ENCODE measurements around the gene ADORA1.

Gene ADORA1

DNA sequence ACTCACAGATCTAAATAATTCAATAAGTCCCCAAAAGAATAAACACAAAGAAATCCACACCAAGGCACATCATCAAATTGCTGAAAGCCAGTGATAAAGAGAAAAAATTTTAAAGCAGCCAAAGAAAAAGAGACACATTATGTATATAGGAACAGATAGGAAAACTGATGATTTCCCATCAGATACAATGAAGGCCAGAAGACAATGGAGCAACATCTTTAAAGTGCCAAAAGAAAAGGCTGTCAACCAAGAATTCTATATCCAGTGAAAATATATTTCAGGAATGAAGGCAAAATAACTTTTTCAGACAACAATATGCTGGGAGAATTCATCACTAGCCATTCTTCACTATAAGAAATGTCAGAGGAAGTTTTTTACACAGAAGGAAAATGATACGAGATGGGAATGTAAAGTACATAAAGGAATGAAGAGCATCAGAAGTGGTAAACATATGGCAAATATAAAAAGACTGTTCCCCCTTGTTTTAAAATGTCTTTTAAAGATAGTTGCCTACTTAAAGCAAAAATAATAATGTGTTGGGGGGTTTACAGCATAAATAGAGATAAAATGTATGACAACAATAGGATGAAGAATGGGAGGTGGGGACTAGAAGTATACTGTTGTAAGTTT lies 32.4 kb upstream of the ADORA1 start:
- DNase-seq, result no peak

DNA sequence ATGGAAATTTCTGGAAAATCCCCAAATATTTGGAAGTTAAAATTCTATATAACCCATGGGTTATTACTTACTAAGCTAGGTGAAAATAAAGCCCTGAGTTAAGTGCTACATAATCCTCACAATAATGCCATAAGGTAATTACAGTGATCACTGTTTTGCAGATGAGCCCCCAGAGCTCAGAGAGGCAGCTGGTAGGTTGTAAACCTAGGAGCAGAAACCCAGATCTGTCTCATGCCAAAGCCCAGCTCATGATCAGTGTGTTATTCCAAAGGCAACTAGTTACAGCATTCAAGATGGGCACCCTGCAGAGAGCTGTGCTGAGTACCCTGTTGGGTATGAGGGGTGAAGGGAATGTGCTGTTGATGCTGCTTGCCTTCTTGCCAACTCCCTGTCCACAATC lies 31.0 kb upstream of the ADORA1 start:
- no peak for DNase-seq

DNA sequence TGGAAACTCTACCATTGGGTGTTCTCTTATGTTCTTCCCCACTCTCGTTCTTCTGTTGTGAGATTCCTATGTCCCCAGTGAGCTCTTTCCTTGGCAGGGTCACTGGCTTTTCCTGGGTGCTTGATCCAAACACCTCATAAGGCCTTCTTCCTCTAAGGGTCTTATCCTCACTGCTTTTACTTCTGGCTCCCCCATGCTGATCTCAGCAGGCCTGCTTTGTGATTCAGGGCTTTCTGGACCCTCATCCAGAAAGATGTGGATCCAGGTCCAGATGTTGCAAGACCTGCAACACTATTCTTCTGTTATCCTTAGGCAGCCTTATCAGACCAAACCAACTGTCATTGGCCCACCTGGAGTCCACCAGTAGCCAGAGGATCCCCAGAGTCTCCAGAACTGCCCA lies 30.5 kb upstream of the ADORA1 start:
- no peak for DNase-seq

DNA sequence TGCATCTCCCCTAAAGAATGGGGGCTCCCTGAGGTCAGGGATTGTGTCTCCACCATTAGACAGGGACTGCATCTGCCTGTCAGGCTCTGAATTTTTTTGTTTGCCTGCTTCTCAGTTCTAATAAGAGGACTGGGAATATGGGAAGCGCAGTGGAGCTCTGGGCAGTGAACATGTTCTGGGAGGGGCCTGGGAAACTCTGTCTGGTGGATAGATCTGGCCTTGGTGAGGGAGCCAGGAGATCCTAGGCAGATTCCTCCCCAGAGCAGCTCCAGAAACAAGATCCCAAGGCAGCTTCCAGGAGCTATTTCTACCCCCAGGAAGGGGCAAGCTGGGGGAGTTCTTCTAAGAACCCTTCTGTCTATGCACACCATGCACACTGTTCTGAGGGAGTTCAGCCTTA lies 29.1 kb upstream of the ADORA1 start:
- no peak for DNase-seq

DNA sequence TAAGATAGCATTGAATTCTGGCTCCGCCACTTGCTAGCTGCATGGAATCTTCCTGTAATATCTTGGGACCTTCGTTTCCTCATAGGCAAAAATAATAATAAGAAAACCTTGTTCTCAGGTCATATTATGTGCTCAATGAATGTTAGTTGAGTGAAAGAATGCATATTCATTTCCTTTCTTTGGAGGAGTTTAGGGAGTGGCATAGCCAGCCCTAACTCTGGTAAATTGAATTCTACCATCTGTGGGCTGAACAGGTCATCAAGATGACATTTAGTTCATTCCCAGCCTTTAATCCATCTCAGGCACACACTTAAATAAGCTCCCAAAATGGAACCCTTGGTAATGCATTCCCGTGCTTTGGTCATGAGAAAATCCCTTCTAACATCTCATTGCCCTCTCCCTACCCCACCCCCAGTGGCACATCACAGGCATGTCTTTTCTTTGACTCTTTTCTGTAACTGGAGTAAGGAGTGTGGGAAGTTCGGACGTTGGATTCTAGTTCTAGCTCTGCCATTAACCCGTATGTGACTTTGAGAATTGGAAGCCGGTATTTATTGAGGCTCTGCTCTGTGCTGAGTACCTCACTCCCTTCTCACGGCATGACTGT lies 28.5 kb upstream of the ADORA1 start:
- DNase-seq, result no peak

DNA sequence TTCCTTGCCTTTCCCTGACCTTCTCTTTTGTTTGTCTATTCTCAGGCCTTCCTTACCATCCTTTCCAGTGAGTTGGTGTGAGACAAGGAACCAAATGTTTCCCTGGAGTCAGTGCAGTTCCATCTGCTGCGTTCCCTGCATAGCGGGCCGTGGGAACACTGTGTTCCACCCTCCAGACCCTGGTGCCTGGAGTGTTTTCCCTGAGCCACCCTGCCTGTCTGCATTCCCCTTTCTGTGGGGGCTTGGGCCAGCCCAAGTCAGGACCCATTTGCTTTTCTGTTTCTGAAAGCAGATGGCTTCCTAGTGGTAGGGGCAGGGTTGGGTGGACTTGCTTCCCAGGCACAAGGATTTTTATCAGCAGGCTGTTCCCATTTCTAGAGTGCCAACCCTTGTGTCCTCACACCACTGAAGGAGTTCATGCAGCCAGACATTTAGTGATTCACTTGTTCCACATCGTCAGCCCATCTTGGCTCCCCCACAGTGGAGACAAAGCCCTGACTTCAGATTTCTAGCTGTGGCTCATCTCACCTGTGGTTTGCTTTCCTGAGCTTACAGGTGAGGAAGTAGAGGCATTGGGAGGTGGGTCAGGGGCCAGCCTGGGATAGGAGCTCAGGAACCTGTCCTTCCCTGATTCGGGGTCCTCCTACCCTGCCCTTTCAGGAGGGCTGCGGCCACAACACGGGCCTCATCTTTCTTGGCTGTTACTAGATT lies 27.6 kb upstream of the ADORA1 start:
- DNase-seq, result no peak

DNA sequence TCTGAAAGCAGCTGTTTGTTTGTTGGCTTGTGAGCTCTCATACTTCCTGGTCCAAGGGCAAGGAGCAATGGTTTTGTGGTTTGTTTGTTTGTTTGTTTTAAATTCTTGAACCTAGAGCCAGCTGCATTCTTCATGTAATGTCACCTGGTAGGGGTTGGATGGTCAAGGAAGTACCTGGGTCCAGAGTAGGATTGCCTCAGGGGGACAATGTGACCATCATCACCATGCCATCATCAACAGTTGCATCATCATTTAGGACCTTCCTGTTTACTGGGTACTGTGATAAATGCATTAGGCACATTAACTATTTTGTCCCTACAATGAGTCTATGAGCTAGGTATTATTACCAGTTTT lies 27.0 kb upstream of the ADORA1 start:
- DNase-seq, result no peak

DNA sequence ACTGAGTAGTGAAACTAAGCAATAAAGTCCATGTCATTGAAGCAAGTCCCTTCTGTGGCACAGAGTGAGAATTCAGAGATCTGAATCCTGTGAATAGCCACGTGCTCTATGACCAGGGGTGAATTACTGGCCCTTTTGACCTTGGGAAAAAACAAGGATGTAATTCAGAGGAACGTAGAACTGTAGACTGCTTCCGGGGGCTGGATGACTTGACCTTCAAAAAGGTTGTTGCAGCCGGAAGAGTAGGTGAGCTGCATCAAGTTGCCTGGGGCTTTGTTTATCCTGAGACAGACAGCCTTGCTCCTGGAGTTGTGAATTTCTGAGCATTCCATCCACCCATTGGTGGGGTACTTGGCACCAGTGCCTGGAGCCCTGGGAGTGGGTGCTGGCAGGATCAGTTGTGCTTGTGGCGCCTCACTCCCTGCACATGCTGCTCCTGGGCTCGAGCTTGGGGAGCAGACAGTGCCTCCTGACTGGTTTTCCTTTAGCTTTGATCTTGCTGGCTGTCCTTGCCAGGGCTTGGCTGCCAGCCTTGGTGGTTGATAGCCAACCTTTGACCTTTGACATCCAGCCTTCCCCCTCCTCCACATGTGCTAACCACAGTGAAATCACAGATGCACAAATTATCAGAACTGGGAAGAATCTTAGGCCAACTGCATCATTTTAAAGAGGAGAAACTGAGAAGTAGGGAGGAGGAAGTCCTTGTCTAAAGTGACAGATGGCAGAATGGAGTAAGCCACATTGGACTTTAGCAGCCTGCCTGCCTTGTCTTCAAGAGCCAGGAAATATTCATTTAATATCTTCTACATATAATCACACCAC lies 25.5 kb upstream of the ADORA1 start:
- DNase-seq, result no peak

DNA sequence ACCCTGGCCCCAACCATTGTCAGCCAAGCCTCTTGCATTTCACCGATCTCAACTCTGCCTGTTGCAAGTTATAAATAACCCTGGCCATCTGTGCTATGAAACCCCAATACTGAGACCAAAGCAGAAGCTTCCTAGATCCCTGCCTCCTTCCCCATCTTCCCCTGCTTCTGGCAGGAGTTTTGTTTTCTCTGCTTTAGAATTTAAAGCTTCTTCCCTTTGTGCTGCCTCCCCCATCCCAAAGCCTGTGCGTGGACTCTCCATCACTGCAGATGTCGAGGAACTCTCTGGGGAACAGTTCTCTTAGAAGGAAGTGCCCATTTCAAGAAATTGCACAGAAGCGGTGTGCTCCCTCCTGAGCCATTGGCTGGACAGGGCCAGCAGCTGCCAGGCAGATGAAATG lies 24.3 kb upstream of the ADORA1 start:
- DNase-seq, result no peak

DNA sequence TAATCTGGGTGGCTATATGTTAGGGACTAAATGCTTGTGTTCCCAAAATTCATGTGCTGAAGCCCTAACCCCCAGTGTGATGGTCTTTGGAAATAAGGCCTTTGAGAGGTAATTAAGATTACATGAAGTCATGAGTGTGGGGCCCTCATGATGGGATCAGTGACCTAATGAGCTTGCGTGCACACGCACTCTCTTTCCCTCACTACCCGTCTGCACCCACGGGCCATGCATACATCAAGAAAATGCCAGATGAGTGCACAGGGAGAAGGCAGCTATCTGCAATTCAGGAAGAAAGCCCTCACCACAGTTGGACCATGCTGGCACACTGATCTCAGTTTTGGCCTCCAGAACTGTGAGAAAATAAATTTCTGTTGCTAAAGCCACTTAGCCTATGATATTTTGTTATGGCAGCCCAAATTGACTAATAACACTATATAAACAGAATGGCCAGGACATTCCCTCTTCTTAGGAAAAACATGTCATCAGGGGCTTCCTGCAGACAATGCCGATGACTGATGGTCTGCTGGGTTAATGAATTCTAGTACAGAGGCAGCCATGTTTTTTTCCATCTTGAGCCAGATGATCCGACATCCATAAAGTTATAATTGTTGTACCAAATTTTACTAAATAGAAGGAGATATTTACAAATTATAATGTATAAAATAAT lies 23.6 kb upstream of the ADORA1 start:
- no peak for DNase-seq

DNA sequence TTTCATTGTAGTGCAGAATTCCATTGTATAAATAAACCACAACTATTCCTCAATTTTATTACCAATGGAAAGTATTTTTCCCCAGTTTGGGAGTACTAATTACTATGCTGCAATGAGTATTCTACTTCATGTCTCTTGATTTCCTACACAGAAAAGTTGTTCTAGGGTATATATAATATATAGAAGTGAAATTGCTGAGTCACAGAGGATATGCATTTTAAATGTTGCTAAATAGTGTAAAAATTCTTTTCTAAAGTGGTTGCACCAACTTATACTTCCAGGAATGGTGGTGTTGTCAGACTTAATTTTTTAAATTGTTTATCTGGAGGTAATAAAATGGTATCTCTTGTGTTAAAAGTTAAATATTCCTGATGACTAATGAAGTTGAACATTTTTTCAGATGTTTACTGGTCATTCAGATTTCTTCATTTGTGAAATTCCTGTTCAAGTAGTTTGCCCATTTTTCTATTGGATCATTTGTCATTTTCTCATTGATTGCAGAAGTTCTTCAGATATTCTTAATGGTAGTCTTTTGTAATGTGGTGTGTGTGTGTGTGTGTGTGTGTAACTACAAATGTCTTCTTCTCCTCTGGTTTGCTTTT lies 22.6 kb upstream of the ADORA1 start:
- DNase-seq, result no peak

DNA sequence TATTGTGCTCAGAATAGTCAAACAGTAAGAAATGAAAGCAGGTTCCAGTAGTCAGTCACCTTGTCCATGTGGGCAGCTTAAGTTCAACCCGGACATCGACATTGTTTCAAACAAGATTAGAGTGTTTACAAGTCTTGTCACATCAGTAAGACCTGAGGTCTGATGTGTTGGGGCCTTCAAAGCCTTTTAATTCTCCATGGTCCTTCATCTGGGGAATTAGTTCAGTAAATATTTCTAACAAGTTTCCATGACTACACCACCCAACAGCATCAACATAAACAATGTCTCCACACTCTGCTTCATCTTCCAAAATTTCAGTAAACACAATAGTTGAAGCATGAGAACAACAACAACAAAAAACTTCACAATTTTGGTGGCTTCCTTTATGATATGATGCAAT lies 15.1 kb upstream of the ADORA1 start:
- no peak for DNase-seq

DNA sequence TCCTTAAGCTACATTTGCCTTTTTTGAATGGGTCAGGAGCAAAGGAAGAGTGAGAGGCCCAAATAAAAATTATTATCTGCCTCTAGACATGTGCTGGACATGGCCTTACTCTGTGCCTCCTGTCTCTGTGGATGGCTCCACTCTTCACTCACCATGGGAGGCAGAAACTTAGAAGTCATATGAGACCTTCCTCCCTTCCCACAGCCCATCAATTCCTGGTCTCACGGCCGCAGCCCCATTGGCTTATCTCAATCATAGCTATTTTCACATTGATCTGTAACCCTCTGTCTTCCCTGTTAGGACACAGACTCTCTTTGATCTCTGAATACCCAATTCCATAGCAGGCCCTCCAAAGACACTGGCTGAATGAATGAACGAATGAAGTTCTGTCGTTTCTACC lies 14.2 kb upstream of the ADORA1 start:
- no peak for DNase-seq

DNA sequence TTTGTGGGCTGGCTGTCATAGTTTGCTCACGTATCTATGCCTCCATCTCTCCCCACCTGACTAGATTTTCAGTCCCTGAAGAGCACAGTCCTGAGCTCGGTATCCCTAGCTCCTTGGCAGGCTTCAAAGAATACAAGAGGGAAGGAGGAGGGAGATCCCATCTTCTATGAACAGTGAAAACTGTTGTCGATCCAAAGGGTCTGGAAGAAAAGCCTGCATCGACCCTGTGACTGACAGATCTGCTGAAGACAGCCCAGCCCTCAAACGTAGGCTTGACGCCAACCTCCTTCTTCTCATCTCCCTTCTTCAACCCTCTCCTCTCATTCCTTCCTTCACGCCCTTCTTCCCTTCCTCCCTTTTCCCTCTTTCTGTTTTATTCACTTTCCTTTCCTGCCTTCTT lies 13.3 kb upstream of the ADORA1 start:
- no peak for DNase-seq

DNA sequence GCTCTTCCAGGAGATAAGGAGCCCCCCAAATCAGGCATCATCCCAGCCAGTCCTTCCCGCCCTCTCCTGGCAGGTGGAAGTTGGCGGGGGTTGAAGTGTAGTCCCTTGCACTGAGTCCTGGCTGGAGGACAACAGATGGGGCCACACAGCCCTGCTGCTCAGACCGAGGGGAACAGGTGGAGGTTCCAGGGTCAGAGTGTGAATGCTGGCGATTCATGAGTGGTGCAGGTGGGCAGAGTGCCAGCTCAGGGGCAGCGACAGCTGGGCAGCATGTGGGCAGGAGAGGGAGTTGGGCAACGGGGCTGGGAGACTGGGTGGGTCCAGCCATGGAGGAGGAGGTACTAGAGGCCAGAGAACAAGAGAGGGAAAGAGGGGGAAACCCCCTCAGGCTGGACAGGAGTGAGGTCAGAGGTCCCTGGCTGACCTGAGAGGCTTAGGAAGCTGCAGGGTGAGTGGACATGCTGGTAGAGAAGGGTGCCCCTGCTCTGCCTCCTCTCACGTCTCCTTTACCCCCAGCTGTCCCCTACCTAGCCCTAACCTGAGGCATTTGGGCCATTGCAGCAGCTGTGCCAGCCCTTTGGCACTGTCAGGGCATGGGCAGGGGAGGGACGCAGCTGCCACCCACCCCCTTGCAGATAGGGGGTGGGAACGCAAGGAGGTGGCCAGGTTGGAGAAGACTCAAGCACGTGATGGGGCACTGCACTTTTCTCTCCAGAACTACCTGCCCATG lies 11.3 kb upstream of the ADORA1 start:
- DNase-seq, result no peak

DNA sequence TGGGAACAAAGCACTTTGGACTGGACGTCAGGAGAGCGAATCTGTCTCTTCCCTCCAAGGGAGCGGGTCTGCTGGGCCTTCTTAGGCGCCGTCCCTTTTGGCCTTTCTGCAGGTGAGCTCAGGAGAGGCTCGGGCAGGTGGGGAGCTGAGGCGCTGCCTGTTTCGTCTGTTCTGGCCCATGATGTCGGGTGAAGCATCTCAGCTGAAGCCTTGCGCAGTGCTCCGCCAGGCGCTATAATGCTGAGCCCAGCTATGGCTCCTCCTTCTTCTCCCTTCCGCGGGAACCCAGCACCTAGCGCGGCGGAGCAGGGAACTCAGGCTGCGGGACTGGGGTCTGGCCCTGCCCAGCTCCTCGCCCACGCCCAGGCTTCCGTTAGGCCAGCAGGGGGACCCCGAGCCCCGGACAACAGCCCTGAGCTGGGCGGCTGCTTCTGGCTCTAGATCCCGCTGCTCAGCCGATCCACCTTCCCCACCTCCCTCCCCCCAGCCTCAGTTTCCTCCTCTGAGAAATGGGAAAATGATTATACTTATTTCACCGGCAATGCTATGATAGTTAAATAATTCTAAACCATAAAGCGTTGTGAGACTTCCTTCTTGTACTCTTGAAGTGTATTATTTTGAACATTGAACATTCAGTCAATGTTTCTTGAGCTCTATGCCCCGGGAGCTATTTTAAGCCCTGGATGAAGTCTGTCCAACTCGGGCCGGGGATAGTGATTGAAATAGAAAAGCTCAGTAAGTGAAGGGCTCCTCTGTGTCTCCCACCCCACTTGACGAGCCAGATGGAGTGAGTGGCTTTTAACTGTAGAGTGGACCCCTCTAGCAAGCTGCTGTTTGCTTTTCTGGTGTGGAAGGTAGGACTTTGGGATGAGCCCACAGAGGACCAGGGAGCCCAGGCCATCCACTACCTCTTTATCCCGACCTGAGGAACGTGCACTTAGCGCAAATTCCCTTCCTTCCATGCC lies 9.6 kb upstream of the ADORA1 start:
- DNase-seq, result no peak

DNA sequence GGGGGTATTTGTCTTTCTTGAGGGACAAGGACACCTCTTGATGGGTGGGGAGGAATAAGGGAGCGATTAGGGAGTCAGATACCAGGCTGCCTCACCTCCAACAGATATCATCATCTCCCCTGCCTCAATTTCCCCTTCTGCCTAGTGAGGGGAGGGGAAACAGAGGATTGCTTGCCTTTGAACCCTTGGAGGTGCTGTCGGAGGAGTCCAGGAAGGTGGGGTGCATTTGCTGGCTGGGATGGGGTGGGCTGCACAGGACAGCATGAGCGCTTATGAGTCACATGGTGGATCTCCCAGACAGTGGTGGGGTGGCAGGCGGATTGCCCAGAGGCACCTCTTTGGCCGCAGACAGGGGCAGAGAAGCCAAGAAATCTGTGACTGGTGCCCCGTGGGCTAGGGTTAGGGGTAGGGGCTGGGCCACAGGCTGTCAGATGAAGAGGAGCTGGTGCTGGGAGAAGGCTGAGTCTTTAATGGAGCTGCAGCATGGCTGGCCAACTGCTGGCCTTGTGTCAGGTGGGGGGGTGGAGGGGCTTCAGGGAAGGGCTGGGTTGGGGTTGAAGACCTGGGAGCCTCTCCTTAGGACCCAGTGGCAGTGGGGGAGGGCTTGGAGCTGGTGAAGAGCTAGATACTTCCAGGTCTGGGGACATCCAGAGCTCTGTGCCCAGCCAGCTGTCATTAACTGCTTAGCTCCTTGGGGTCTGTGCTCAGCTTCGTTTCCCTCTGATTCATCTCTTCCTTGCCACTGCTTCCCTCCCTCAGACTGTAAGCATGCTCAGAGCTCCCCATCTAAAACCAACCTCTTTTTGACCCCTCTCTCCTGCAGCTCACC lies 7.0 kb upstream of the ADORA1 start:
- DNase-seq, result no peak

DNA sequence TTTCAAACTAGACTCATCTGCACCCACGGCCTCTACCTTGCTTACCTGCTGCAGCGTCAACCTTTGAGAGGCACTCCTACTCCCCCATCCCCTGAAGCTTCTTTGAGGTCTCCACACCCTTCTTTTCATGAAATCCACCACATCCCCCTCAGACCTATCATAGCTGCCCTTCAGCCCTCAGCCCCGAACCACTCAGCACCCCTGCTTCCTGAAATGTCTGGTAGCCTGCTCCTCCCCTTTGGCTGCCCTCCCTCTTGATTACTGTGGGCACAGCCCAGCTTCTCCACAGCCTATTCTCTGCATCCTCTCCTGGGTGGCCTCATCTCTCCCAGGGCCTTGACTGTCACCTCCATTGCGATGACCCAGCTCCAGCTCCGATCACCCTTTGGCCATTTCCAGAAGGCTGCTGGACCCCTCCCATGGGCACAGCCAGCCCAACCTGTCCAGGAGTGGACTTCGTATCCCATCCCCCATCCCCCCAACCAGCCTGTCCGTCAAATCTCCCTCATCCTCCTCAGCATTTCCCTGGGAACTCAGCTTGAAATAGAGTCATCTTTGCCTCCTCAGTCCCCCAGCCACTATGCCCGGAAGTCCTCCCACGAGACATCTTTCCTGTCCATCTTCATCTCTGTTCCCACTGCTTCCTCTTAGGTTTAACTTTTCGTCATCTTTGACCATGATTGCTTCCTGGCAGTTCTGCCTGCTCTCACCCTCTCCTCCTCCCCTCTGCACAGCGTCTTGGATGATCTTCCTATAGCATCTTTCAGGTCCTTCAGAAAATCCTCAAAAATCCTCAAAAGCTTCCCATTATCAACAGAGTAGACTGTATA lies 6.1 kb upstream of the ADORA1 start:
- no peak for DNase-seq

DNA sequence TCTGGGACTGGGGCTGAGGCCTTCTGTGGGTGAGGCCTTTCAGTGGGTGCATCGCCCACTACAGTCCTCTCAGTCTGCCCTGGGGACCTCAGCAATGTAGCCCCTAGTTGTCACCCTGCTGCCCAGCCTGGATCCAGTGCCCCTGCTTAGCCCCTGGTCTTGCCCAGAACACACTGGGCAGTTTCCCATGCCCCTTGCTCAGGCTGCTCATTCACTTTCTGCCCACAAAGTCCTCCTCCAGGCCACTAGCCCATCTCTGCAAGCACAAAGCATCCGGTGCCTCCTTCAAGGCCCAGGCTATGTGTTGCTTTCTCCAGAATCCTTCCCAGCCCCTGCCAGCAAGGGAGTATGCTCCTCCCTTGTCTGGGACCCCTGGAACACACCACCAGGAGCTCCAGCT lies 5.4 kb upstream of the ADORA1 start:
- no peak for DNase-seq

Data from activated naive CD4-positive, alpha-beta T cell (primary cell).